Measurements from ENCODE around the gene BMPR1B.
A peak's percentile ranks its signal among the peaks of the same experiment; 100 is the strongest.
"Not testable (repeated sequence)": the region's sequence is repeated elsewhere in the genome, so short reads cannot be mapped to it uniquely, and the experiment has no call there.

The BMPR1B gene

GRCh38 chr4:95122001-95122400, 364.2 kb downstream of the BMPR1B start:
- TF ChIP-seq CTCF (IDR thresholded peaks at IDR 0.05; ENCODE audit: insufficient read depth, low read depth, low read length, missing control alignments), result no peak

GRCh38 chr4:95124906-95125504, 367.2 kb downstream of the BMPR1B start:
- no peak overlapping the region for H3K4me3 ChIP-seq (ENCODE audit: low read length)
- TF ChIP-seq CTCF (IDR thresholded peaks at IDR 0.05; ENCODE audit: insufficient read depth, low read depth, low read length, missing control alignments), result peak; percentile 76
- peak; percentile 74 for DNase-seq (ENCODE audit: low read depth)

More at GRCh38 chr4:95122001-95122400, 364.2 kb downstream of the BMPR1B start:
- no peak overlapping the region for H3K4me3 ChIP-seq (ENCODE audit: low read length)
- DNase-seq (ENCODE audit: low read depth), result no peak

GRCh38 chr4:95129031-95129430, 371.3 kb downstream of the BMPR1B start:
- no peak for TF ChIP-seq CTCF (IDR thresholded peaks at IDR 0.05; ENCODE audit: insufficient read depth, low read depth, low read length, missing control alignments)
- no peak for DNase-seq (ENCODE audit: low read depth)
- H3K4me3 ChIP-seq (ENCODE audit: low read length), result no peak overlapping the region

- TF ChIP-seq CTCF (IDR thresholded peaks at IDR 0.05; ENCODE audit: insufficient read depth, low read depth, low read length, missing control alignments), result no peak
- H3K4me3 ChIP-seq (ENCODE audit: low read length), result no peak overlapping the region
- peak; percentile 99 for DNase-seq (ENCODE audit: low read depth)
Observed at GRCh38 chr4:95129821-95130311, 372.1 kb downstream of the BMPR1B start.

GRCh38 chr4:95134016-95134415, 376.3 kb downstream of the BMPR1B start:
- not testable (repeated sequence) for H3K4me3 ChIP-seq (ENCODE audit: low read length); DNase-seq (ENCODE audit: low read depth)

- H3K4me3 ChIP-seq (ENCODE audit: low read length); DNase-seq (ENCODE audit: low read depth): not testable (repeated sequence)
Observed at GRCh38 chr4:95139424-95139823, 381.7 kb downstream of the BMPR1B start.

- TF ChIP-seq CTCF (IDR thresholded peaks at IDR 0.05; ENCODE audit: insufficient read depth, low read depth, low read length, missing control alignments), result no peak
- peak; percentile 46 for DNase-seq (ENCODE audit: low read depth)
- H3K4me3 ChIP-seq (ENCODE audit: low read length), result no peak overlapping the region
Observed at GRCh38 chr4:95141361-95141760, 383.6 kb downstream of the BMPR1B start.

GRCh38 chr4:95142932-95143331, 385.2 kb downstream of the BMPR1B start:
- DNase-seq (ENCODE audit: low read depth), result no peak
- H3K4me3 ChIP-seq (ENCODE audit: low read length), result no peak overlapping the region
- TF ChIP-seq CTCF (IDR thresholded peaks at IDR 0.05; ENCODE audit: insufficient read depth, low read depth, low read length, missing control alignments), result no peak
